HG02759 (cell line): ENCODE data around the gene CDK11B.
"Not testable (repeated sequence)": the region's sequence is repeated elsewhere in the genome, so short reads cannot be mapped to it uniquely, and the experiment has no call there.

Experiments
- ATAC-seq: cut with Tn5 transposase; IDR thresholded peaks from one replicate; pipeline ENCODE4 v1.9.1; 2021; ENCODE audit warnings: mild to moderate bottlenecking, moderate library complexity; ENCODE audit not compliant: unreplicated experiment

Gene CDK11B

GRCh38 chr1:1600861-1601563 lies 57.8 kb downstream of the CDK11B start:
- no peak for ATAC-seq

GRCh38 chr1:1599935-1600860 lies 58.6 kb downstream of the CDK11B start, which contains the start of gene FNDC10:
Gene FNDC10 (minus strand): TSS chr1:1600135. CDS start chr1:1600015, 120 bp downstream.
- ATAC-seq = no peak

GRCh38 chr1:1599030-1599934 lies 59.5 kb downstream of the CDK11B start:
- no peak for ATAC-seq

GRCh38 chr1:1598720-1599029 lies 60.1 kb downstream of the CDK11B start:
- no peak for ATAC-seq

- no peak for ATAC-seq
Measured at GRCh38 chr1:1598051-1598719, 60.6 kb downstream of the CDK11B start.

- ATAC-seq = no peak
Measured at GRCh38 chr1:1597275-1597930, 61.4 kb downstream of the CDK11B start.

GRCh38 chr1:1596493-1597274 lies 62.1 kb downstream of the CDK11B start:
- ATAC-seq = no peak

- ATAC-seq = not testable (repeated sequence)
Measured at GRCh38 chr1:1595341-1595740, 63.5 kb downstream of the CDK11B start.

- ATAC-seq = no peak
Measured at GRCh38 chr1:1594602-1595260, 64.1 kb downstream of the CDK11B start.

GRCh38 chr1:1593834-1594601 lies 64.8 kb downstream of the CDK11B start:
- no peak for ATAC-seq

- no peak for ATAC-seq
Measured at GRCh38 chr1:1591452-1591851, 67.4 kb downstream of the CDK11B start.
